Measurements from ENCODE around the gene FSTL4.
A peak's percentile ranks its signal among the peaks of the same experiment; 100 is the strongest.

FSTL4 gene

GRCh38 chr5:133319905-133320520 is 292.3 kb downstream of the FSTL4 start:
- TF ChIP-seq, protein P1, sequence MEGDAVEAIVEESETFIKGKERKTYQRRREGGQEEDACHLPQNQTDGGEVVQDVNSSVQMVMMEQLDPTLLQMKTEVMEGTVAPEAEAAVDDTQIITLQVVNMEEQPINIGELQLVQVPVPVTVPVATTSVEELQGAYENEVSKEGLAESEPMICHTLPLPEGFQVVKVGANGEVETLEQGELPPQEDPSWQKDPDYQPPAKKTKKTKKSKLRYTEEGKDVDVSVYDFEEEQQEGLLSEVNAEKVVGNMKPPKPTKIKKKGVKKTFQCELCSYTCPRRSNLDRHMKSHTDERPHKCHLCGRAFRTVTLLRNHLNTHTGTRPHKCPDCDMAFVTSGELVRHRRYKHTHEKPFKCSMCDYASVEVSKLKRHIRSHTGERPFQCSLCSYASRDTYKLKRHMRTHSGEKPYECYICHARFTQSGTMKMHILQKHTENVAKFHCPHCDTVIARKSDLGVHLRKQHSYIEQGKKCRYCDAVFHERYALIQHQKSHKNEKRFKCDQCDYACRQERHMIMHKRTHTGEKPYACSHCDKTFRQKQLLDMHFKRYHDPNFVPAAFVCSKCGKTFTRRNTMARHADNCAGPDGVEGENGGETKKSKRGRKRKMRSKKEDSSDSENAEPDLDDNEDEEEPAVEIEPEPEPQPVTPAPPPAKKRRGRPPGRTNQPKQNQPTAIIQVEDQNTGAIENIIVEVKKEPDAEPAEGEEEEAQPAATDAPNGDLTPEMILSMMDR (IDR thresholded peaks at IDR 0.05; ENCODE audit: borderline replicate concordance, extremely low read depth, low read length, poor library complexity, severe bottlenecking): peak; percentile 36
- TF ChIP-seq EZH2 (IDR thresholded peaks at IDR 0.05; ENCODE audit: borderline replicate concordance, low read depth, low read length, severe bottlenecking): no peak
- no peak for ATAC-seq (ENCODE audit: insufficient read depth, low read depth)
- no peak overlapping the region for H3K4me2 ChIP-seq (ENCODE audit: insufficient read depth, low read length)
- no peak overlapping the region for H3K27ac ChIP-seq (ENCODE audit: low read length)
- H3K27me3 ChIP-seq (ENCODE audit: insufficient read depth, low read length, poor library complexity): no peaks in the 10 kb centered on the region
- no peak overlapping the region for H3K4me3 ChIP-seq (ENCODE audit: low read depth in 1 of 2, low read length in 2 of 2)
- H3K9ac ChIP-seq (ENCODE audit: low read depth, low read length): no peak overlapping the region
- H3K79me2 ChIP-seq (ENCODE audit: insufficient read depth, low read length): no peaks in the 10 kb centered on the region
- H3K9me3 ChIP-seq (ENCODE audit: insufficient read depth, low read length, severe bottlenecking): no peaks in the 10 kb centered on the region
- H3K36me3 ChIP-seq (ENCODE audit: insufficient read depth, low read length): no peaks in the 10 kb centered on the region
- no peak for DNase-seq
- no peak overlapping the region for H2AFZ ChIP-seq (ENCODE audit: low read depth, low read length)
- H3K4me1 ChIP-seq (ENCODE audit: insufficient read depth, low read length): no peaks in the 10 kb centered on the region
- H4K20me1 ChIP-seq (ENCODE audit: insufficient read depth, low read length): no peaks in the 10 kb centered on the region; the same call in 1 of the 2 replicates

GRCh38 chr5:133319244-133319643 is 293.1 kb downstream of the FSTL4 start:
- H3K79me2 ChIP-seq (ENCODE audit: insufficient read depth, low read length): no peaks in the 10 kb centered on the region
- H3K27ac ChIP-seq (ENCODE audit: low read length): no peak overlapping the region
- no peak overlapping the region for H3K4me2 ChIP-seq (ENCODE audit: insufficient read depth, low read length)
- ATAC-seq (ENCODE audit: insufficient read depth, low read depth) (no peak), DNase-seq (no peak)
- no peak for TF ChIP-seq EZH2 (IDR thresholded peaks at IDR 0.05; ENCODE audit: borderline replicate concordance, low read depth, low read length, severe bottlenecking)
- TF ChIP-seq, protein P1 (IDR thresholded peaks at IDR 0.05; ENCODE audit: borderline replicate concordance, extremely low read depth, low read length, poor library complexity, severe bottlenecking): no peak
- no peak overlapping the region for H3K9ac ChIP-seq (ENCODE audit: low read depth, low read length)
- H3K4me1 ChIP-seq (ENCODE audit: insufficient read depth, low read length): no peaks in the 10 kb centered on the region
- no peaks in the 10 kb centered on the region for H4K20me1 ChIP-seq (ENCODE audit: insufficient read depth, low read length)
- H2AFZ ChIP-seq (ENCODE audit: low read depth, low read length): no peak overlapping the region
- H3K4me3 ChIP-seq (ENCODE audit: low read depth in 1 of 2, low read length in 2 of 2): no peak overlapping the region
- H3K27me3 ChIP-seq (ENCODE audit: insufficient read depth, low read length, poor library complexity): no peaks in the 10 kb centered on the region
- no peaks in the 10 kb centered on the region for H3K36me3 ChIP-seq (ENCODE audit: insufficient read depth, low read length)
- no peaks in the 10 kb centered on the region for H3K9me3 ChIP-seq (ENCODE audit: insufficient read depth, low read length, severe bottlenecking)

GRCh38 chr5:133317558-133317957 is 294.8 kb downstream of the FSTL4 start:
- ATAC-seq (ENCODE audit: insufficient read depth, low read depth) (no peak; the same call in 2 of the 3 replicates), DNase-seq (no peak)
- no peak overlapping the region for H2AFZ ChIP-seq (ENCODE audit: low read depth, low read length)
- no peaks in the 10 kb centered on the region for H3K4me1 ChIP-seq (ENCODE audit: insufficient read depth, low read length)
- no peak overlapping the region for H3K4me2 ChIP-seq (ENCODE audit: insufficient read depth, low read length)
- no peak overlapping the region for H3K27ac ChIP-seq (ENCODE audit: low read length)
- no peak for TF ChIP-seq EZH2 (IDR thresholded peaks at IDR 0.05; ENCODE audit: borderline replicate concordance, low read depth, low read length, severe bottlenecking)
- TF ChIP-seq, protein P1 (IDR thresholded peaks at IDR 0.05; ENCODE audit: borderline replicate concordance, extremely low read depth, low read length, poor library complexity, severe bottlenecking): no peak
- no peaks in the 10 kb centered on the region for H3K36me3 ChIP-seq (ENCODE audit: insufficient read depth, low read length)
- H3K79me2 ChIP-seq (ENCODE audit: insufficient read depth, low read length): no peaks in the 10 kb centered on the region
- no peaks in the 10 kb centered on the region for H3K27me3 ChIP-seq (ENCODE audit: insufficient read depth, low read length, poor library complexity)
- H3K9me3 ChIP-seq (ENCODE audit: insufficient read depth, low read length, severe bottlenecking): no peaks in the 10 kb centered on the region
- no peaks in the 10 kb centered on the region for H4K20me1 ChIP-seq (ENCODE audit: insufficient read depth, low read length)
- H3K4me3 ChIP-seq (ENCODE audit: low read depth in 1 of 2, low read length in 2 of 2): no peak overlapping the region
- no peak overlapping the region for H3K9ac ChIP-seq (ENCODE audit: low read depth, low read length)
